ENCODE measurements around the gene RPL14.
"Not testable (repeated sequence)": the region's sequence is repeated elsewhere in the genome, so short reads cannot be mapped to it uniquely, and the experiment has no call there.

Gene RPL14

GRCh38 chr3:40462838-40463237, 5.7 kb downstream of the RPL14 start:
- Histone ChIP-seq H3K4me1 (ENCODE audit: control insufficient read depth, insufficient read depth, low read length) (peaks cover 10% of the 10 kb centered on the region), H3K36me3 (ENCODE audit: control insufficient read depth in 2 of 2, insufficient read depth in 2 of 2, low read length in 2 of 2) (peaks cover 30 to 41% of the 10 kb centered on the region in 2 donors)
- H3K9me3 ChIP-seq (ENCODE audit: control insufficient read depth in 2 of 2, low read length in 2 of 2); H3K27me3 ChIP-seq (ENCODE audit: control insufficient read depth in 1 of 2, insufficient read depth in 2 of 2, low read length in 2 of 2); H3K27ac ChIP-seq (ENCODE audit: low read length); H3K9ac ChIP-seq (ENCODE audit: low read length in 2 of 2); H3K4me3 ChIP-seq (ENCODE audit: low read length in 2 of 2): not testable (repeated sequence)

GRCh38 chr3:40463579-40463978, 6.4 kb downstream of the RPL14 start:
- peaks cover 26 to 34% of the 10 kb centered on the region in 2 donors for H3K36me3 ChIP-seq (ENCODE audit: control insufficient read depth in 2 of 2, insufficient read depth in 2 of 2, low read length in 2 of 2)

GRCh38 chr3:40464339-40465110, 7.4 kb downstream of the RPL14 start:
- peaks cover 20 to 26% of the 10 kb centered on the region in 2 donors for H3K36me3 ChIP-seq (ENCODE audit: control insufficient read depth in 2 of 2, insufficient read depth in 2 of 2, low read length in 2 of 2)

More at GRCh38 chr3:40463579-40463978, 6.4 kb downstream of the RPL14 start:
- Histone ChIP-seq H3K27me3 (ENCODE audit: control insufficient read depth in 1 of 2, insufficient read depth in 2 of 2, low read length in 2 of 2) (no peaks in the 10 kb centered on the region), H3K4me3 (ENCODE audit: low read length in 2 of 2) (no peak overlapping the region), H3K9me3 (ENCODE audit: control insufficient read depth in 2 of 2, low read length in 2 of 2) (no peaks in the 10 kb centered on the region), H3K9ac (ENCODE audit: low read length in 2 of 2) (no peak overlapping the region), H3K27ac (ENCODE audit: low read length) (no peak overlapping the region), H3K4me1 (ENCODE audit: control insufficient read depth, insufficient read depth, low read length) (peaks cover 4% of the 10 kb centered on the region)

GRCh38 chr3:40465111-40465407, 7.9 kb downstream of the RPL14 start:
- H3K9ac ChIP-seq (ENCODE audit: low read length in 2 of 2), result no peak overlapping the region
- no peak overlapping the region for H3K27ac ChIP-seq (ENCODE audit: low read length)
- H3K27me3 ChIP-seq (ENCODE audit: control insufficient read depth in 1 of 2, insufficient read depth in 2 of 2, low read length in 2 of 2), result no peaks in the 10 kb centered on the region
- H3K4me3 ChIP-seq (ENCODE audit: low read length in 2 of 2), result no peak overlapping the region
- no peaks in the 10 kb centered on the region for H3K9me3 ChIP-seq (ENCODE audit: control insufficient read depth in 2 of 2, low read length in 2 of 2)
- peaks cover 17 to 26% of the 10 kb centered on the region in 2 donors for H3K36me3 ChIP-seq (ENCODE audit: control insufficient read depth in 2 of 2, insufficient read depth in 2 of 2, low read length in 2 of 2)
- H3K4me1 ChIP-seq (ENCODE audit: control insufficient read depth, insufficient read depth, low read length), result no peaks in the 10 kb centered on the region

More at GRCh38 chr3:40464339-40465110, 7.4 kb downstream of the RPL14 start:
- Histone ChIP-seq H3K27me3 (ENCODE audit: control insufficient read depth in 1 of 2, insufficient read depth in 2 of 2, low read length in 2 of 2) (no peaks in the 10 kb centered on the region), H3K27ac (ENCODE audit: low read length) (no peak overlapping the region), H3K9me3 (ENCODE audit: control insufficient read depth in 2 of 2, low read length in 2 of 2) (no peaks in the 10 kb centered on the region), H3K4me1 (ENCODE audit: control insufficient read depth, insufficient read depth, low read length) (no peaks in the 10 kb centered on the region), H3K9ac (ENCODE audit: low read length in 2 of 2) (no peak overlapping the region), H3K4me3 (ENCODE audit: low read length in 2 of 2) (no peak overlapping the region)

- H3K4me3 ChIP-seq (ENCODE audit: low read length in 2 of 2), result no peak overlapping the region
- H3K9ac ChIP-seq (ENCODE audit: low read length in 2 of 2), result no peak overlapping the region
- H3K4me1 ChIP-seq (ENCODE audit: control insufficient read depth, insufficient read depth, low read length), result no peaks in the 10 kb centered on the region
- peaks cover 13 to 23% of the 10 kb centered on the region in 2 donors for H3K36me3 ChIP-seq (ENCODE audit: control insufficient read depth in 2 of 2, insufficient read depth in 2 of 2, low read length in 2 of 2)
- no peaks in the 10 kb centered on the region for H3K27me3 ChIP-seq (ENCODE audit: control insufficient read depth in 1 of 2, insufficient read depth in 2 of 2, low read length in 2 of 2)
- H3K27ac ChIP-seq (ENCODE audit: low read length), result no peak overlapping the region
- no peaks in the 10 kb centered on the region for H3K9me3 ChIP-seq (ENCODE audit: control insufficient read depth in 2 of 2, low read length in 2 of 2)
These were observed 8.3 kb downstream of the RPL14 start for GRCh38 chr3:40465456-40465855.

GRCh38 chr3:40468018-40468417, 10.9 kb downstream of the RPL14 start:
- H3K9ac ChIP-seq (ENCODE audit: low read length in 2 of 2), result no peak overlapping the region
- H3K36me3 ChIP-seq (ENCODE audit: control insufficient read depth in 2 of 2, insufficient read depth in 2 of 2, low read length in 2 of 2), result peaks cover 6 to 14% of the 10 kb centered on the region in 2 donors
- H3K27me3 ChIP-seq (ENCODE audit: control insufficient read depth in 1 of 2, insufficient read depth in 2 of 2, low read length in 2 of 2), result no peaks in the 10 kb centered on the region
- no peaks in the 10 kb centered on the region for H3K4me1 ChIP-seq (ENCODE audit: control insufficient read depth, insufficient read depth, low read length)
- no peak overlapping the region for H3K27ac ChIP-seq (ENCODE audit: low read length)
- no peak overlapping the region for H3K4me3 ChIP-seq (ENCODE audit: low read length in 2 of 2)
- H3K9me3 ChIP-seq (ENCODE audit: control insufficient read depth in 2 of 2, low read length in 2 of 2), result no peaks in the 10 kb centered on the region

GRCh38 chr3:40470701-40471100, 13.6 kb downstream of the RPL14 start:
- Histone ChIP-seq H3K36me3 (ENCODE audit: control insufficient read depth in 2 of 2, insufficient read depth in 2 of 2, low read length in 2 of 2) (no peaks in the 10 kb centered on the region), H3K9ac (ENCODE audit: low read length in 2 of 2) (no peak overlapping the region), H3K27ac (ENCODE audit: low read length) (no peak overlapping the region), H3K4me1 (ENCODE audit: control insufficient read depth, insufficient read depth, low read length) (no peaks in the 10 kb centered on the region), H3K4me3 (ENCODE audit: low read length in 2 of 2) (no peak overlapping the region), H3K27me3 (ENCODE audit: control insufficient read depth in 1 of 2, insufficient read depth in 2 of 2, low read length in 2 of 2) (no peaks in the 10 kb centered on the region), H3K9me3 (ENCODE audit: control insufficient read depth in 2 of 2, low read length in 2 of 2) (no peaks in the 10 kb centered on the region)

GRCh38 chr3:40476478-40477470, 19.6 kb downstream of the RPL14 start, which contains the start of gene ZNF619:
ZNF619 (plus strand) TSS chr3:40477122; CDS start chr3:40477980, 858 bp downstream.
- Histone ChIP-seq H3K27me3 (ENCODE audit: control insufficient read depth in 1 of 2, insufficient read depth in 2 of 2, low read length in 2 of 2) (no peaks in the 10 kb centered on the region), H3K9me3 (ENCODE audit: control insufficient read depth in 2 of 2, low read length in 2 of 2) (no peaks in the 10 kb centered on the region), H3K4me3 (ENCODE audit: low read length in 2 of 2) (peak within 1 kb of the TSS; percentile 71 to 94), H3K4me1 (ENCODE audit: control insufficient read depth, insufficient read depth, low read length) (peaks cover 8% of the 10 kb centered on the region), H3K9ac (ENCODE audit: low read length in 2 of 2) (peak within 1 kb of the TSS; percentile 63 to 90), H3K27ac (ENCODE audit: low read length) (peak within 1 kb of the TSS; percentile 11), H3K36me3 (ENCODE audit: control insufficient read depth in 2 of 2, insufficient read depth in 2 of 2, low read length in 2 of 2) (peaks cover 8 to 16% of the 10 kb centered on the region in 2 donors)

GRCh38 chr3:40477666-40478065, 20.5 kb downstream of the RPL14 start:
- Histone ChIP-seq H3K9ac (ENCODE audit: low read length in 2 of 2) (peak overlapping the region; percentile 37 to 63), H3K27ac (ENCODE audit: low read length) (no peak overlapping the region)

GRCh38 chr3:40487172-40487571, 30.0 kb downstream of the RPL14 start:
- Histone ChIP-seq H3K4me1 (ENCODE audit: control insufficient read depth, insufficient read depth, low read length) (no peaks in the 10 kb centered on the region), H3K27me3 (ENCODE audit: control insufficient read depth in 1 of 2, insufficient read depth in 2 of 2, low read length in 2 of 2) (no peaks in the 10 kb centered on the region), H3K9ac (ENCODE audit: low read length in 2 of 2) (no peak overlapping the region), H3K36me3 (ENCODE audit: control insufficient read depth in 2 of 2, insufficient read depth in 2 of 2, low read length in 2 of 2) (peaks cover 30 to 33% of the 10 kb centered on the region in 2 donors), H3K4me3 (ENCODE audit: low read length in 2 of 2) (no peak overlapping the region), H3K27ac (ENCODE audit: low read length) (no peak overlapping the region), H3K9me3 (ENCODE audit: control insufficient read depth in 2 of 2, low read length in 2 of 2) (peaks cover 3 to 16% of the 10 kb centered on the region in 2 donors)

More at GRCh38 chr3:40477666-40478065, 20.5 kb downstream of the RPL14 start:
- peaks cover 17 to 25% of the 10 kb centered on the region in 2 donors for H3K36me3 ChIP-seq (ENCODE audit: control insufficient read depth in 2 of 2, insufficient read depth in 2 of 2, low read length in 2 of 2)
- peaks cover 8% of the 10 kb centered on the region for H3K4me1 ChIP-seq (ENCODE audit: control insufficient read depth, insufficient read depth, low read length)
- H3K4me3 ChIP-seq (ENCODE audit: low read length in 2 of 2), result peak overlapping the region; percentile 71 to 94
- no peaks in the 10 kb centered on the region for H3K27me3 ChIP-seq (ENCODE audit: control insufficient read depth in 1 of 2, insufficient read depth in 2 of 2, low read length in 2 of 2)
- no peaks in the 10 kb centered on the region for H3K9me3 ChIP-seq (ENCODE audit: control insufficient read depth in 2 of 2, low read length in 2 of 2)
